Measurements from ENCODE around the gene TRPC4AP. TPM values are rescaled to one million over a fixed set of nuclear protein-coding genes. Genes with fewer than 3 reads are reported as not detected.

The TRPC4AP gene
- total and polyA plus RNA-seq, 2 of the 8 experiments (the other 6 are each of a cell fraction or from before 2014, with no cell fraction given) = 73.1 to 74.8 TPM

DNA sequence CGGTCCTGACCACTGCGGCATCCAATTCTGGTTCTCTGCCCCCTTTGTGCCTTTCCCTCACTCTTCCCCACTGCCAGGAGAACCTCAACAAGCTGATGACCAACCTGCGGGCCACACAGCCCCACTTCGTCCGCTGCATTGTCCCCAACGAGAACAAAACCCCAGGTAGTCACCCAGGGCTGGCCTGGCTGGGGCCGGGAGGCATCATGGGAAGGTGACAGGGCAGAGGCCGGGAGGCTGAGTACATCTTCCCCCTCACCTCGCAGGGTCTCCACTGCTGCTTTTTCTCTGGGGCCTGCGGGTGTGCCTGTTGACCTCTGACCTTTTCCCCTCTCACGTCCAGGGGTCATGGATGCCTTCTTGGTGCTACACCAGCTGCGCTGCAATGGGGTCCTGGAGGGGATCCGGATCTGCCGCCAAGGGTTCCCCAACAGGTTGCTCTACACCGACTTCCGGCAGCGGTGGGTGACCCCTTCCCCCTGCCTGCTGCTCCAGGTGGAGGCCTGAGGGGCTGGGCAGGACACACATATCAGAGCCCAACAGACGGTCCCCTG, 101.9 kb downstream of the TRPC4AP start (continued):
- TF ChIP-seq BRCA1 (IDR thresholded peaks at IDR 0.05; ENCODE audit: low read depth, low read length) (no peak), RAD21 (IDR thresholded peaks at IDR 0.05 in 1 of 2, conservative IDR thresholded peaks at IDR 0.05 in 1 of 2; ENCODE audit: low read depth in 2 of 2, low read length in 2 of 2) (no peak)

Measured in H1 (cell line).